Endometrial microvascular endothelial cells (primary cell): Measurements from ENCODE around the gene XCR1. TPM values are rescaled to one million over a fixed set of nuclear protein-coding genes. Genes with fewer than 3 reads are reported as not detected.
"Not testable (repeated sequence)": the region's sequence is repeated elsewhere in the genome, so short reads cannot be mapped to it uniquely, and the experiment has no call there.

ENCODE experiments used
- in situ Hi-C: cut with HindIII; loops from 2 replicates; pipeline ENCODE4 v1.10.0; 2017; ENCODE audit warnings: low sequenced_read_pairs, low pct_unique_long_range_greater_than_20kb; ENCODE audit errors: inconsistent ontology term
- total RNA-seq: library from RNA; depleted of rRNA; stranded (reverse); fragments of >200 nt; gene quantifications from one replicate; pipeline ENCODE4 v1.2.3, GENCODE V29; 2015; ENCODE audit errors: inconsistent ontology term

The XCR1 gene
- total RNA-seq, result not detected

DNA sequence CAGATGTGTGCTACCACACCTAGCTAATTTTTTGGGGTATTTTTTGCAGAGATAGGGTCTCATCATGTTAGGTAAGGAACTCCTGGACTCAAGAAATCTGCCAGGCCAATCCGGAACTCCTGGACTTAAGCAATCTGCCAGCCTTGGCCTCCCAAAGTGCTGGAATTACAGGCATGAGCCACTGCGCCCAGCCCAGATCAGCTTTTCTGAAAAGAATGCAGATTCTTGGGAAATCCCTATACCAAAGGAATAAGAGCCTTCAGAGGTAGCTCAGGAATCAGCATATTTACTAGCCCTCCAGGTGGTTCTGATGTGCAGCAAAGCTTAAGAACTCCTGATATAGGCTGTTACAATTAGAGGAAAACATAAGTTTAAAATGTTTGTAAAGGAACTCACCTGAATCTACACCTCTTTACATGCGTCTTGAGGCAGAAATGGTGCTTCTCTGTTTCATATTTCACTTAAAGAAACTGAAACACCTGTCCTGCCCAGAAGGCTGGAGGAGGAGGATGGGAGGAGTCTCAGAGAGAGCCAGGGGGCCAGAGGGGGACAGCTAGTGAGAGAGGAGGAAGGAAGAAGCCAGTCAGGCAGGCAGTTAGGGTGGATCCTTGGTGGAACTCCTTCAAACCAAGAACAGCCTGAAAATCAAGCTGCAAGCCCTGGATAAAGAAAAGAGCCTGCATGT, at the start of gene XCR1:
TSS of gene XCR1 (minus strand) at position 463 of the 685 bp plus-strand sequence. CDS start 5,536 bp downstream, outside the sequence.
- in situ Hi-C loops, result no loop called here

DNA sequence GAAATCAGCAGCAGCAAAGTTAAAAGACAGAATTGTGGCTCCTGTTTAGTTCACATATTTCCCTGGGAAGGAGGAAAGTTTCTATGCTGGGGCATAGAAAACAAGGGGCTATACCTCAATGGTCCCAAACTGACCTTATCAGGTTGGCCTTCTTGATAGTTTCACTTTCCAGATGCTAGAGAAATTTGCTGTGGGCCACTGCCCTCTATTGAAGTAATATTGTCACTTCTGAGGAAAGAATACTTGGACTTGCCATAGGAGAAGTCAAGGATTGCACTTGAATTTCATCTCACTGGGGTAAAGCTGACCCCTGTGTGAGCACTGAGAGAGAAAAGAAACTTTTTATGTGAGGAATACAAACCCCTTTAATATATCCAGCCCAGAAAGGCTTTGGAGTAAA, 49.3 kb upstream of the XCR1 start:
- in situ Hi-C loops, result no loop called here

DNA sequence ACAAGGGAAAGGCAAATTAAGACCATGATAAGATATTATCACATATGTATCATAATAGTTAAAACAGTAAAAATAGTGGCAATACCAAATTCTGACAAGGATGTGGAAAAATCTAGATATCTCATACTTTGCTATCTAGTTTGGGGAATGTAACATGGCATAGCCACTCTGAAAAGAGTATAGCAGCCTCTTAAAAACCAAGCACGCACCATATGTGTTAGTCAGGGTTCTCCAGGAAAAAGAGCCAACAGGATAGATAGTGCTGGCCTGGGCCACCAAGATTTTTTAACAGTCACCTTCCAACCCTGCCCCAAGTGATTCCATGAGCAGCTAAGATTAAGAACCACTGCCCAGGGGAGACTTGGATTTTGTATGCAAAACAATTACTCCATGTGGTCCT, 48.5 kb upstream of the XCR1 start:
- in situ Hi-C loops, result no loop called here

GRCh38 chr3:46071222-46071858, 44.1 kb upstream of the XCR1 start:
- in situ Hi-C loops, result no loop called here

DNA sequence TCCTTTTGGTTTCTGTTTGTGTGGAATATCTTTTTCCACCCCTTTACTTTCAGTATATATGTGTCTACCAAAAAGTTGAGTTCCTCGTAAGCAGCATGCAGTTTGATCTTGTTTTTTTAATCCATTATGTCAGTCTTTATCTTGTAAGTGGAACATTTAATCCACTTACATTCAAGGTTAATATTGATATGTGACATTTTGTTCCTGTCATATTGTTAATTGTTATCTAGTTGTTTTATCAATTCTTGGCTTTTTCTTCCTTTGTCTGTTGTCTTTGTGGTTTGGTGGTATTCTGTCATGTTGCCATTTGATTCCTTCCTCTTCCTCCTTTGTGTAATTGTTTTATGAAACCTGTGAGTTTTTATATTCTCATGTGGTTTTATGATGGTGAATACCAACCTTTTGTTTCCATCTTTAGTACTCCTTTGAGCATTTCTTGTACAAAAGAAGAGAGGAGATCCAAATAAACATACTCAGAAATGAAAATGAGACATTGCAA, 43.4 kb upstream of the XCR1 start:
- in situ Hi-C loops, result no loop called here

- in situ Hi-C loops, result no loop called here
Observed at GRCh38 chr3:46068501-46068900, 41.2 kb upstream of the XCR1 start.

- in situ Hi-C loops, result no loop called here
Observed at GRCh38 chr3:46067401-46067800, 40.1 kb upstream of the XCR1 start.

- in situ Hi-C loops, result no loop called here
Observed at GRCh38 chr3:46065750-46066256, 38.5 kb upstream of the XCR1 start.

DNA sequence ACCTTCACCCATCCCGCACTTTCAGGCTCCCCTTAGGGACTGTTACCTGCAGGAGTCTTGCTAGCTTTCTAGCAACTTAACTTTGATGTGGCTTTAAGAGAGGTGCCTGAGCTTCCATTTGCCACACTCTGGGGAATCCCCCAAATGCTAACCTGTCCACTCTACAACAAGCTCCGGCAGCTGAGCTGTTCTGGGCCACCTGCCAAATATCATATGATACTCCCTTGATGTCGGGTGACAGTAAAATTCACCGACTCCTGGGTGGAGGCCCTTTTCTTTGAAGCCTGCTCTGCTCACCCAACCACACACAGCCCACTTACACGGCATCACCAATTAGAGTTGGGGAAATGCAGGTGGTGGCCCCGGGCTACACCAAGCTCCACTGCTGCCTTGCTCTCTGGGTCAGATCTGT, 38.0 kb upstream of the XCR1 start:
- in situ Hi-C loops, result no loop called here

DNA sequence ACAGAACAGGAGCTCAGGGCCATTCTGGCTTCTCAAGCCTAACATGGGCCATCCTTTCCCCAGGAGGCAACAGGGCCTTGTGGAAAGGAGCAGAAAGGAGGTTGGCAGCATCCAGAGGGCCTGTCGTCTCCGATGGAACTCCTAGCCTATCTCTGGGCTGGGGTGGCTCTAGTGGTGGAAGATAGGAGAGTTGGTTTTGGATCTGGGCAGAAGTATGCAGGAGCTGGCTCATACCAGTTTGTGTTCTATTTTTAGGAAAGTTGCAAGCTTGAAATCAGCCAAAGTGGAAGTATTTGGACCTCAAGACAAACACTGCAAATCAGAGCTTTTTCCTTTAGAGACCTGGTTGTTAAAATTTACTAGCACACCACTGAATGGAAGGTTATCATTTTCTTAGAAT, 35.4 kb upstream of the XCR1 start:
- in situ Hi-C loops, result no loop called here

- in situ Hi-C loops, result no loop called here
Observed at GRCh38 chr3:46061887-46062286, 34.6 kb upstream of the XCR1 start.

GRCh38 chr3:46061108-46061720, 33.9 kb upstream of the XCR1 start:
- in situ Hi-C loops, result no loop called here

DNA sequence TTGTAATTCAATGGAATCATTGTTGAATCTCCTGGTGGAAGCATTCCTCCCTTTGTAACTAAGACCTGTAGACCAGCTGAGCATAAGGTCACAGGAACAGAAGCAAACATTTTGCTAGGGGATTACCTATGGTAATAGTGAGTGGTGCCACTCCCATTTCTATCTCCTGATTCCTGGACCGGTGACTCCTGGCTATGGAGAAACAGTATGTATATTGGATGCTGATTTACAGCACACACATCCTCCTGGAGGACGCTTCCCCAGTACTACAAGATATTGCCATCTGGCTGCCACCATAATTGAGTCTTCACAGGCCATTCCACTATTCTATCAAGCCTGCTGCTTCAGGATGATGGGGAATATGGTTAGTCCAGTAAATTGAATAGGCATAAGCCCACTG, 33.3 kb upstream of the XCR1 start:
- in situ Hi-C loops, result no loop called here

- in situ Hi-C loops, result no loop called here
Observed at GRCh38 chr3:46059432-46059831, 32.1 kb upstream of the XCR1 start.

DNA sequence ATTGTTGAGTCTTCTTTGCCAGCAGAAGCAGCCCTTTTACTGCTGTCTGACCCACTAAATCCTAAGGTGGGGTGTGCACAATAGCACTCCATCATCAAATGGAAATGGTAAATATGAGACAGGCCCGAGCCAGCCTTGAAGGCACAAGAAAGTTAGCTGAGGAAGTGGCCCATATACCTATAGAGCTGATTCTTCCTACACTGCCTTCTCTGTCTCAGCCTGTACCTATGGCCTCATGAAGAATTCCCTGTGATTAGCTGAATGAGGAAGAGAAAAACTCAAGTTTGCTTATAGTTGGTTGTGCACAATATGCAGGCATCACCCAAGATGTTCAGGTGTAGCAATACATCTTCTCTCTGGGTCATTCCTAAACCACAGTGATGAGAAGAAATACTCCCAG, 31.7 kb upstream of the XCR1 start:
- in situ Hi-C loops, result no loop called here

DNA sequence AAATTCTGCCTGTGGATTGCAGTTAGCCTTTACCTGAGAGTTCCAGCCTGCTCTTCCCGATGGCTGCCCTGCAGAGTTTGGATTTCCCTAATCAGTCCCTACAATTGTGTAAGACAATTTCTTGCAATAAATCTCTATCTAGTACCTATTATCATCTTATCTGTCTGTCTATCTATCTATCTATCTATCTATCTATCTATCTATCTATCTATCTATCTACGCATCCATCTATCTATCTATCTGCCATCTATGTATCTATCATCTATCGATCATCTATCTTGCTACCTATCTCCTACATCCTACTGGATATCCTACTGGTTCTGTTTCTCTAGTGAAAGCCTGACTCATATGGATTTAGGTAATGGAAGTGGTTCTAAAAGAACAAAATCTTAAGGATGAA, 30.4 kb upstream of the XCR1 start:
- in situ Hi-C loops, result no loop called here

- in situ Hi-C loops, result no loop called here
Observed at GRCh38 chr3:46056686-46057085, 29.4 kb upstream of the XCR1 start.

DNA sequence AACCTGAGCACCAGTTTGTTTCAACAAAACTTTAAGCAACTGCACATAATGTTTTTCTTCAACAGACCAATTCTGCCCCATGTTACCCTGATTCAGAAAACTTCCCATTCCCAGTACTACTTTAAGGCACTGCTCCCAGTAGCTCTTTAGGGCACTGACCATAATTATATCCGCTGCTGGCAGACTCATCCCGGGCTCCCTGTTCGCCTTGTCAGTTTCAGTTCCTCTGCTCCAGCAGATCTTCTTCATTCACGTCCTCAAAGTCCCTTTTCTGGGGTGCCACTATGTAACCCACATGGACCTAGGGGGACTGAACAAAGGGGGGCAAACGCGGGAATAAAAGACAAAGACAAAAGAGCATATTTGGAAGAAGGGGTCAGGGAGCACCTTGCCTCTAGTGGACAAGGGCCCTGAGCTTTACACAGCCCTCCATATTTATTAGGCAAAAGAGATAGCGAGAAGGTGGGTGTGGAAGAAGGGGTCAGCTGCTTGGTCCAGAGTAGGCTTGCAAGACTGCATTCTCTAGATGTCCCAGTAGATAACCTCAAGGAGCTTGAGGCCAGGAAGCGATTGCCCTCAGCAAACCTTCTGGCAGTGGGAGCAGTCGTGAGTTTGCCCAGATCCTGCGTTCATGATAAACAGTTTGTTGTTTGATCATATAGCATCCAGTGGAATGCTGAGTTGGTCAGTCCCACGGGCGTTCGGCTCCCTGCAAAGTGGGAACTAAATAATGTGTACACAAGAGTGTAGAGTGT, 26.7 kb upstream of the XCR1 start:
- in situ Hi-C loops, result not testable (repeated sequence)

GRCh38 chr3:46053265-46053664, 26.0 kb upstream of the XCR1 start:
- in situ Hi-C loops, result not testable (repeated sequence)
